OCI-M1 (cell line): Measurements from ENCODE around the gene NRXN3.
A peak's percentile ranks its signal among the peaks of the same experiment; 100 is the strongest.

Experiments
- DNase-seq: peaks from one replicate; lab custom pipeline; 2025; lab: John Stamatoyannopoulos, UW

NRXN3 gene

DNA sequence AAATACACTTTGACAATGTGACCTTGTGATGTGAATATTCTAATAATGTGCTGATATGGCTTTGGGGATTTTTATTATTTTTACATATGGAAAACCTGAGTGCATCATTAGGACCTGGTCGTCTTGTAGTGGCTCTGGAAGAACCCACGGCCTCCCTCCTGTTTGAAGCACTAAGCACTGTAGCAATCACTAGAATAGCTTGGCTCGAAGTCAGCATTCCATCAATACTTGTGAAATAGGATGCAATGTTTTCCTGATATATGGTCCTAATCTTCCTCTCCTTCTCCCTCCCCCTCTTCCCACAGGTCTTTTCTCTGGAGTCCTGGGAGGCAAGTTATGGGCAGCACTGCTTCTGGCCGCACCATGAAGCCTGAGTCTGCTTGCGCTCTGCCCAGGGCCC is 71.9 kb downstream of the NRXN3 start:
- DNase-seq, result no peak

DNA sequence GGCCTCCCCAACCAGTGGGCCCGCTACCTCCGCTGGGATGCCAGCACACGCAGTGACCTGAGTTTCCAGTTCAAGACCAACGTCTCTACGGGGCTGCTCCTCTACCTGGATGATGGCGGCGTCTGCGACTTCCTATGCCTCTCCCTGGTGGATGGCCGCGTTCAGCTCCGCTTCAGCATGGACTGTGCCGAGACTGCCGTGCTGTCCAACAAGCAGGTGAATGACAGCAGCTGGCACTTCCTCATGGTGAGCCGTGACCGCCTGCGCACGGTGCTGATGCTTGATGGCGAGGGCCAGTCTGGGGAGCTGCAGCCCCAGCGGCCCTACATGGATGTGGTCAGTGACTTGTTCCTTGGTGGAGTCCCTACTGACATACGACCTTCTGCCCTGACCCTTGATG is 73.0 kb downstream of the NRXN3 start:
- no peak for DNase-seq

DNA sequence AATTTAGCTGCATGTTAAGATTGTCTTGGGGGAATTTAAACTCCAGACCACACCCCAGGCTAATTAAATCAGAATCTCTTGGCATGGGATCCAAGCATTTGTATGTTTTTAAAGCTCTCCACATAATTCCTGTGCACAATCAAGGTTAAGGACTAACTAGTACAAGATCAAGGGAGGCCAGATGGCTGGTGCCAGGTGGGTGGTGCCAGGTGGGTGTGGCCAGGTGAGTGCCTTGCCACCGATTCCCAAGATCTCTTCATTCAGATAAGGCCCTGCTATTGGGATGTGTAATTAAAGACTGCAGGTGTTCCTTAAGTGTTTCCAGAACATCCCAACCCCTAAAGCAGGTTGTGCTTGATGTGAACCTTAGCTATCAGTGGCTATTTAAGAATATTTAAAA is 75.1 kb downstream of the NRXN3 start:
- no peak for DNase-seq

DNA sequence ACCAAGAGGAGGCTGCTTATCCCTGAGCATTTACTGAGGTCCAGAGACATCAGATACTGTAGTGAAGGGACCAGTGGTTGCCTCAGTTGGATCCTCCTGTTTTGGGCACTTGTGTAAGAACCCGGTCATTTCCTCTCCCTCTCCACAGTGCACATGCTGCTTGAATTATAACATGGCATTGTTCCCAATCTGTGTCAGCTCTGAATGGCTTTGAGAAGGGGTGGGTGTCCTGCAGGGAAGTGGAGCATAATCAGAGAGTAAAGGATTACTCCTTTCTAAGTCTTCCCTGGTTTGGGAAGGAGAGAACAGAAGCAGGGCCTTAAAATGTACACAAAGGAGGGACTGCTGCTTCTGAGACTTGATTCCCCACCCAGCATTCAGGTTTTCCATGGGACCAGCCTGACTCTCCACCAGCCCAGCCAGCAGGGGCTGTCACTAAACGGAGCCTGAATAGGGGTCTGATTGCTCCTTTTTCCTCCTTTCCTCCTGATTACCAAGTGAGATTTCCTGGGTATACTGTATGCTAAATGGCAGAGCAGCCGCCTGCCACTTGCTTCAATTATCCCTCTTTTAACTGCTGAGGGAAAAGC is 78.4 kb downstream of the NRXN3 start:
- DNase-seq, result no peak

DNA sequence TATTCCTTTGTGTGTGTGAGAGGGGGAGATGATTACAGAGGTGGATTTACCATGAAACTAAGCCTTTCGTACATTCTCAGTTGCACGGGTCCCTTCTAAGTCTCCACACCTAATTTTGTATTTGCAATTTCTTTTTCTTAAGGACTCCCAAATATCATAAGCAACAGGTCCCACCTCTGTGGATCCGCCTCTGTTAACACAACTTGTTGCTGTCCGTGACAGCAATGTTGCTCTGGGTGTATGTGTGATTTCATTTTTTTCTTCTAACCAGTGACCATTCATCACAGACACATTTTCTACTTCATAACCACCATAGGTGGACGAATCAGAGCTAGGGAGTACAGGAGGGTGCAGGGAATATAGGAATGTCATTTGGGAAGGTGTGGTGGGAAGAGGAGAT is 81.1 kb downstream of the NRXN3 start:
- no peak for DNase-seq

DNA sequence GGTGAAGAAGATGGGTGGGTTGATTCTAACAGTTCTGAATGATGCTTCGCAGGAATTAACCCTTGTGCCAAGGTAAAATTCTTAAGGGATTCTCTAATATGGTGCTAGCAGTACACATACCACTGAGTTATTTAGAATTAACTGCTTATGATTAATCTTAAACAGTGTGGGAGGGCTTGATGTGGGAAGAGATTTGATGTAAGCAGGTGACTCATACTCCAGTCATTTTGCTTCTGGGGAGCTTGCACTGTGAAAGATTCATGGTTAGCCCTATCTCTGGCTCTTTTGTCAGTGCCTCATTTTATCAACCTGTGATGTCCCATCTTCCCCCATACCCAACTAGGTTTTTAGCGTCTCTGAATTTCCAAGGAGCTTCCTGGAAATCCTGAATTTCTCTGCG is 83.8 kb downstream of the NRXN3 start:
- no peak for DNase-seq

DNA sequence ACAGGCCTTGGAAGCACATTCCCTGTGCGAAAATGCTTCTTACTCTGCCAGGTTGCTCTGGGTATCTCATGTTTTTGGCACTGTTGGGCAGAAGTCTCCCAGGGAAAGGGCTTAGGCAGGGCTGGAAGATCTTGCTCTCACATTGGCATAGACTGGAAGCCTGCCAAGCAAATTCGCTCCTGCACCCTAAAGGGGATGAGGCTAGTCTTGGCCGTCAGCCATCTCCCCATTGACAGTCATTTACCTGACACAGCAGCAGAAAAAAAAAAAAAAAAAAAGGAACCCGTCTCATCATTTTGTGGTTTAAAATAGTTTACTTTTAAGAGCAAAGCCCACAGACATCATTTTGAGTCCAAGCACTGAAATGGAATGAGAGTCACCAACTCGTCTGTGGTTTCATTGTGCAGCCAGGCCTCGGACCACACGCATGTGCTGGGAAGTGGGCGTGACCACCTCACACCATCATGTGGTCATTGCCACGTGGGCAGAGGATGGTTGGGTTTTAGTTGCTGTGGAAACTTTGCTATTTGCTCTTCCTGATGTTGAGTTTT is 84.8 kb downstream of the NRXN3 start:
- peak; percentile 50 for DNase-seq

DNA sequence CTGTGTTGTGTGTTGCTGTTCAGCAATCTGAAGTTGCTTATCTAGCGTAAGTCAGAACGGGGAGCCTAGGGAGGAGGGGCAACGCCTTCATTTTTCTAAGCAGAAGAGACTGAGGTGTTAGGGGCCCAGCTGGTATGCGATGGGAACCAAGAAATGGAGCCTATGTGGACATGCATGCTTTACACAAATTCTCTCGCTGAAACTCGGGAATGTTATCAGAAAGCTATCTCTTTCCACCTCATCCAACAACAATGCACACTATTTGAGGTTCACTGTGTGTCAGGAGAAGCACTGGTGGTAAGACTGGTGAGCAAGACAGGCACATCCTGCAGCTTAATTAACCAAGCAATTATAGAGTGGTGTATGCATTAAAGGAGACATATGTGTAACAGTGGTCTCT is 89.7 kb downstream of the NRXN3 start:
- no peak for DNase-seq

DNA sequence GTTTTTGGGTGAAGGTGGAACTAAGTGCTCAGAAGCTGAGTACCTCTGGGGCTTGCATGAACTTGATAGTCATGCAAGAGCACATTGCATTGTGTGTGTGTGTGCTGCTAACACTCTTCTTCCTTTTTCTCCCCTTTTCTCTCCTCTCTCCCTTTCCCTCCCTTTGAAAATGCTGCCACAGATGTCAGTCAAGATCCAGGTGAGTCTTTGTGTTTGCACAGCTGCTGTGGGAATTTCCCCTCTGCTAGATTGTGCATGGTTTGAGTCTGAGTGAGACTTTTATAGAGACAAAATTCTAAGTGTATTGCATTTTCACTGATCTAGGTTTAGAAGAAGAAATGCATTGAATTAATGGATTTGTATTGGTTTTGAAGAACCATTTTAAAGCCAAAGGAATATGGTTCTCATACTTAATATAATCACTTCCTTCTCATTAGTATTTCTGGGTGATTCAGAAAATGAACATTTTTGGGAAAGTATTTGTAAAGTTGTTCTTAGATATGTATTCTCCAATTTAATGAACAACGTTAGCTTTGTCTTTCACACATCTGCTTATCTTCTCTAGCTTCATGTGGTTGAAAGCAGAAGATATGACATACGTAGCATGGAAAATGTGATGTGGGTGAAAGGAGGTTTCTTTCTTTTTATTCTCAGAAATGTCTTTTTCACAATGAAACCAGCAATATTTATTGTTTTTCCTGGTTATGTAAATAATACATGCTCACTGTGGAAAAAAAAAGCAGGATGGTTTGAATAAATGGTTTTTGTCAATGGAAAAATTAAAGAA is 108.5 kb downstream of the NRXN3 start:
- peak; percentile 64 for DNase-seq

DNA sequence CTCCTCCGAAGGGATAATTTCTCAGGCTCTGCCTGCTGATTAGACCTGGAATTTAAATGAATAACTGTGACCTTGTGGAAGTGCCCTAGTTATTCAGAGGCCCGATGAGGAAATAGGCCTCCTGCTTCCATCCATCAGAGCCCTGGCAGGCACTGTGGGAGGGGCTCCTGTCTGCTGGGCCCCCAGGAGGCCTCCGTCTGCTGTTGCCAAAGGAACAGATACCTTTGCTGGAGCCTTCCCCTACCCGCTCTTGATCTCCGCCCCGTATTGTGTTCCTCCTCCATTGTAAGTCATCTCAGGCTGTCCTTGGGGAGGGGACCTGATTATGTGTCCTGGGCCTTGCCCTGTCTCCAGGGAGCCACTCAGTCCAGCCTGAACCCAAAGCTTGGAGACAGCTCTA is 112.3 kb downstream of the NRXN3 start:
- no peak for DNase-seq

DNA sequence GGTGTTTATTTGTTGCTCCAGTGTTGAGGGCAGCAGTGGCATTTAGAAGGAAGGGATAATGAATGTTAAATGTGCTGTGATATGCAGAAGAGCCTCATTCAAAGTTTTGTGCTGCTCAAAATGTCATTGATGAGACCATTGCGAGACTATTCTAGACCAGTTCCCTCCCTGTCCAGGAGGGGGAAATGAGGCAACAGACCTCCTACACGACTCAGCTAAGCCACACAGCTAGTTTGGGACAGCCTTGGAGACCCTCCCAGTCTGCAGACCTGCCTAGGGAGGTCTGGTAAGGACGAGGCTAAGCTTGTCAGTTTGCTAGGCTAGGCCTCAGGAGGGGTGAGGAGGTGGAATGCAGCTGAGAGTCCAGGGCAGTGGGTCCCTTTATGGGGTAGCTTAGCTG is 116.0 kb downstream of the NRXN3 start:
- no peak for DNase-seq

DNA sequence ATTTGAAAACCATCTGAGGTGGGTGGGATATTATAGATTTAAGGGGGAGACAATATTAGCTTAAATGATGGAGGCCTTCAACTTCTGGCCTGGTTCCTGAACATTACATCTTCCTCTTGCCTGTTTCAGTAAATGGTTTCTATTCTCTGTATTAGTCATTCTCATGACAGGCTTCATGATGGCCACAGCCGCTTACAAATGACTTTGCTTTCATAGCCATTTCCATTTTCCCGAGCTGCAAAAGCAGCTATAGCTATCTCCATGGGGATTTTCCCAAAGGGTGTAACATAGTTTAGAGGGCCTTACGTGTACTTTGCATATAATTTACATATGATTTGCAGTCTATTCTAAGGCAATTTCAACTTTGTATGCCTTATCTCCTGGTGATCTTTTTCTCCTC is 121.8 kb downstream of the NRXN3 start:
- no peak for DNase-seq

DNA sequence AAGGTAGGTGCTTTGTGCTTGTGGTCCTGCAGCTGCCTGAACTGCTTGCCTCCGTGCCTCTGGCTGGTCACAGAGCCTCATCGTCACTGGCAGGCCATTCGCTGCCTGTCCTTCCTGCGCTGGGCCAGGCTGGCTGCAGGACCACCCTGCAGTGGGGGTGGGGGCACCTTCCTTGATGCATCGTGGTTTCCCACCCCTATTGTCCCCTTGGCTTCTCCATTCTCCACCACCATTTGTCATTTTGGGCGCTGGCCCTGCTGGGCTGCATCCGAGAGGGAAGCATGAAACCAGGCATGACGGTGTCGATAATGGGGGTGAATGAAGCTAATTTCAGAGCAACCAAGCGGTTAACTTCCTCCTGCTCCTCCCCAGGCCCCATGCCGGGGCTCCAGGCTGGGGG is 127.7 kb downstream of the NRXN3 start:
- no peak for DNase-seq

DNA sequence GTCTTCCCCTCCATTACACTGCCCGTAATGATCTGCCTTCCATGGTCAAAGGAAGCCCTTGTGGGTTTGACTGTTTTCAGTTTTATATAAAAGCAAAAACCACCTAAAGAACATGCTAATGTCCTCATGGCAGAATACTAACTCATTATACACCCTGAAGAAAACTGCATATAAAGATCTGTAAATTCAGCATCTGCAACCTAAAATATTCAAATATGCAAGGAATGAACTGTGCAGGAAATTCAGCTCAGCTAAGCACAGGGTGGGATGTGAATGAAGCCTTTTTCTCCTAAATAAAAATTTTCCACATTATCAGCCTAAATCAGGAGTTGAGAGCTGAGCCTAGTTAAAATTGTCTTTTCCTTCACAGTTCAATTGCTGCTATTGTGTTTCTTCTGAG is 128.1 kb downstream of the NRXN3 start:
- no peak for DNase-seq

DNA sequence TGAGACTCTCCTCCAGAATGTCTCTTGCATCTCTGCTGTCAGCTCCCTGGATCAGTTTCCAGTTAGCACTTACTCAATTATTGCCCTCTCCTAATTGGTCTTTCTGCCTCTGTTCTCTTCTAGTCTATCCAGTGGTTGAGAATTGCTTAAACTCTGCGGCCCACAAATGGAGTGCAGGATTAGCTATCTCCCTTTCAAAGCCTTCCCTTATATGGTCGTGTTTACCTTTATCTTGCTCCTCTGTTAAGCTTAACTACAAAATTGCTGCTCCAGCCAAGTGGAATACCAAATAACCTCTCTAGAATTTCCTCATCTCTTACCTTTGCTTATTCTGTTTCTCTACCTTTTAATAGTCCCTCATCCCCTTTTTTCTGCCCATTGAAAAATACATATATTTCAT is 132.7 kb downstream of the NRXN3 start:
- peak; percentile 7 for DNase-seq

DNA sequence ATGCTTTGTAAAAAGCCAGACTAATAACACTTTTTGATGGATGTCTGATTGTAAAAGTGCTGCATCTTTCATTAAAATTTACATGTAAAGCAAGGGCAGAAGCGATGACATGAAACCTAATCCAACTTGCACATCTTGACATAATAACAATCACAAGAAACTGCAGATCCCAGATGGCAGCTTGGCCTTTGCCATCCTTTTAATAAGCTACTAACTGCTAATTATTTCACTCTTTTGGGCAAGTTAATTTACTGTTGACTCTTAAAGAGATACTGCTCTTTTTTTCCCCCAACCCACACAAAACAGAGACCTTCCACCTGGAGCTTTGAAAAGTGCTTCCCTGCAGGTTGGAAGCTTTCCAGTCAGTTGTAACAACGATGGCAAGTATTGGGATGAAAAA is 137.5 kb downstream of the NRXN3 start:
- no peak for DNase-seq

DNA sequence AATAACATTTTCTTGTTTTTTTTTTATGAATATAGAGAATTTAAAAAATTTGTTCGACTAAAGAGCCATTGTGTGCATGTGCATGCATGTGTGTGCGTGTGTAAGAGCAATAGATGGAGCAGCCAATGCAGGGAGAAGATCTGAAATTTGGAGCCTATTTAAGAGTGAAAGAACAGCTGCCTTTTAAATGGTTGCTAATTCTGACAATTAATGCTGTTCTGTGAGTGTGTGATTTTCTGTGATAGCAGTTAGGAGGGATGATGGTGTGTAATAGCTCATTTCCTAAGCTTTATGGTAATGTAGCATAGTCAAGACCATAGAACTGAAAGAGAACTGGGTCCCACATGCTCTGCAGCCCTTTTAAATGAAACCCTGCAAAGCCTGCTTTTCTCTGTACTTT is 137.9 kb downstream of the NRXN3 start:
- no peak for DNase-seq

DNA sequence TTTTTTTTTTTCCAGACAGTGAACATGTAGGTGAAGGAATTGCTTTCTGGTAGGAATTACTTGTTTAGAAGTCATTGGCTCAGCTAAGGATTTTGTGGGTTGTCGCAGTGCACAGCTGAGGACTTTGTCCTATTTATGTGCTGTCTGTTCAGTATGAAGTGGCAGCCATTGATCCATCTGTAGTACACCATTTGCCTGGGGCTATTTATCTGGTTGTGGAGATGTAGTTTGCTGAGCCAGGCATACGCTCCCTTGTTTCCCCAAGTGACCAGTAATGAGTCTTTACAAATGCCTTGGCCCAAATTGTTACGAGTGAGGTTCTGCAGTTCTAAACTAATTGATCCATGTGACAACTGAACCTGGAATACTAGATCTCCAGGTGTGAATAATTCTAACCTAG is 140.1 kb downstream of the NRXN3 start:
- DNase-seq, result no peak

DNA sequence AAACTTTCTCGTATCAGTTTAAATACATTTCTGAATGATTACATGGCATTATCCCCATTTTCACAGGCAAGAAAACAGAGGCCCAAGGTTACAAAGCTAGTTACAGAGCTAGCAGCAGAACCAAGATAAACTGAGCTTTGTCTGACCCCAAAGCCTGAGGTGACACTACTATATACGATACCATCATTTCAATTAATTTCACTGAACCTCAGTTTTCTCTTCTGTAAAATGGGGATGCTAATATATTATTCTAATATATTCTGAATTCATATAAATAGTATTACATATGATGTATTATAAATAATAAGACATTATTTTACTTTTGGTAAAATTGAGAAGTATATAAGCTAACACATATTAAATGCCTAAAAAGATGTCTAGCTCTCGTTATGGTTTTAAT is 143.3 kb downstream of the NRXN3 start:
- no peak for DNase-seq

DNA sequence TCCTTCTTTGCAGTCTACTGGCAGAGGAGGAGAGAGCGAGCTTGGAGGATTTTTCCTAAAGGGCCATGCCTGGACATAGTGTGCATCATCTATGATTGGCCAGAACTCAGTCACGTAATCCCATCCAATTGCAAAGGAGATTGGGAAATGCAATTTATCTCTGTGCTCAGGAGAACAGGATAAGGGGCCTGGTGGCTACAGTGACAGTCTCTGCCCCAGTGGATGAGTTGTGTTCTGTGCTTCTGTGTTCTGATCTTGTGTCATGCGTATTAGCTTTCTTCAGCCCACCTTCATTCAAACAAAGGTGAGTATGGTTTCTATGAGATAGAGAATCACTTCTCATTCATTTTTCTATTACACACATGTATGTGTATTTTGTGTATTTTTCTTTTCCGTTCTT is 144.3 kb downstream of the NRXN3 start:
- DNase-seq, result no peak

DNA sequence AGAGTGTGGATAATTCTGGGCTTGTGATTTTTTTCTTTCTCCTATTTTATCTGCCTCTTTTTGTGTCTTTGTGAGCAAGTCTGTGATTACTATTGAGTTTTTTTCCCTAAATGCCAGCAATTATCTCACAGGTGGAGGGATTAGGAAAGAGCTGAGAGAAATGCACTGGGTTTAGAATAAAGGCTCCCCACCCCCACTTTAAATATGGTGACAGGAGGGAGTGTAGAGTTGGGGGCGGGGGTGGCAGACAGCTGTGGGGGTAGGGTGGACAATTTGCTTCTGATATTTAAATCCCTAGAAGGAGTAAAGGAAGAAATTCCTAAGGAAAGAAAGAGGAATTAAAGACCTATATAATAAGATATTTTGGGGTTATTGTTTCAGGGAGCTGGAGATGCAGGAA is 145.9 kb downstream of the NRXN3 start:
- no peak for DNase-seq

DNA sequence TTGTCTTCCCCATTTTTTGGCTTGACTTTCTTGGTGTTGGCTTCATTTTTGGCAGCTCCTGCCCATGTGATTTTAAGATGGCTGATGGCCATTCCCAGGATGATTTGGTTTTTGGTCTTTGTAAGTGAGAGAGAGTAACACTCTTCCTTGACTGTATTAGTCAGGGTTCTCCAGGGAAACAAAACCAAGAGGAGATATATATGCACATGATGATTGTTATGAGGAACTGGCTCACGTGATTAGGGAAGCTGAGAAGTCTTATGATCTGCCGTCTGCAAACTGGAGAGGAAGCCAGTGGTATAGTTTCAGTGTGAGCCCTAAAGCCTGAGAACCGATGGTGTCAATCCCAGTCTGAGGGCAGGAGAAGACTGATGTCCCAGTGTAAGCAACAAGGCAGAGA is 146.6 kb downstream of the NRXN3 start:
- DNase-seq, result peak; percentile 43

DNA sequence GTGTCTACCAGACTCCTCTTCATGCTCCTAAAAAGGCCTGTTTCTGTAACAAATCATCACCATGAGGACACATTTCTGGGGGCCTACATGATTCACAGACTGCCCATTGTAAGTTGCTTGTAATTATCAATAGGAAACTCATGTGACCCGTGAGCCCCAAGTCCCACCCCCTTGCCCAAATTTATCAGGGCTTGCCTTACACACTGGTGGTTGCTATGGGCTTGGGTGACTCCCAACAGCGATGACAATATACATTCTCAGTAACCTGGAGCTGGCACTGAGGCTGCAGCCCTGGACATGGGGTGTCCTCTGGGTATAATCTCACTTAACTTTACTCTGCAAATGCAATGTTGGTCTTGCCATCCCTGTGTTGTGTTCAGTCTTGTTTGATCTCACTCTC is 149.2 kb downstream of the NRXN3 start:
- DNase-seq, result peak; percentile 62
